Activated T-helper 1 cell treated with anti-CD3 and anti-CD28 coated beads, Interleukin-2, amount 50 U/mL, for 16 hours (primary cell): ENCODE results near the gene MRGPRG.

Source experiments
- DNase-seq, 2 donors: peaks; one replicate each; pipeline ENCODE4 v3.0.0-alpha.2; 2020; ENCODE audit warnings: low read depth in 1 of 2, low spot score in 1 of 2

MRGPRG gene

GRCh38 chr11:3195251-3196160 is 23.1 kb downstream of the MRGPRG start:
- no peak for DNase-seq

DNA sequence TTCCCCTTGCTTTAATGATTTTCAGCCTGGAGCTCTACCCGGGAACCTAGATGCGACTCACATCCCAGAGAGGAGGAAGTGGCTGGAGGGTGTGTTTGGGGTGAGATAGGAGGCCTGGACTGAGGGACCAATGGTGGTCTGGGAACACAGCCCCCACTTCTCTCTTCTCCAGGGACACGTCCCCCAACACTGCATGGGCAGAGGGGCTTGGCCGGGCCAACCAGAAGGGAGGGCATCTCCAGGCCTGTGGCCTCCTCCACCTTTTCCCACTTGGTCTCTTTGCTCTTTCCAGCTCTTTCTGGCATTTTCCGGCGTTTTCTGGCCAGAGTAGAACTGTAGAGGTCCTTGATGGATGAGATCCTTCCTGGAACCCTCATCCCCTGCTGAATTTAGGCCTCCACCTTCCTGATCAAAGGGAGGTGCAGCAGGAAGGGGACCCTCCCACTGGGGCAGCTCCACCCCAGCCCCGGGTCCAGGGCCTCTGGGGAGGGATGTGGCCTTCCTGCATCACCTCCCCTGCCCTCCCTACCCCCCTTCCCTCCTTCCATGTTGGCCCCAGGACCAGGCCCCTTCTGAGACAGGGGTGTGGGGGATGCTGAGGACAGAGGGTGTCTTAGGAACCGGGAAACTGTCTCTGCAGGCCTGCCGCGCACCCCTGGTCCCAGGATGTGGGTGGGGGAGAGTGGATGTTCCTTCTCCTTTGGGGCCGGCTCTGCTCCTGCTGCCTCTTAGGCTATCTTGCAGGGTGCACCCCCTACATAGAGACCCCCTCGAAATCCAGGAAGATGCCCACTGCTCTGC is 24.4 kb downstream of the MRGPRG start:
- no peak for DNase-seq

DNA sequence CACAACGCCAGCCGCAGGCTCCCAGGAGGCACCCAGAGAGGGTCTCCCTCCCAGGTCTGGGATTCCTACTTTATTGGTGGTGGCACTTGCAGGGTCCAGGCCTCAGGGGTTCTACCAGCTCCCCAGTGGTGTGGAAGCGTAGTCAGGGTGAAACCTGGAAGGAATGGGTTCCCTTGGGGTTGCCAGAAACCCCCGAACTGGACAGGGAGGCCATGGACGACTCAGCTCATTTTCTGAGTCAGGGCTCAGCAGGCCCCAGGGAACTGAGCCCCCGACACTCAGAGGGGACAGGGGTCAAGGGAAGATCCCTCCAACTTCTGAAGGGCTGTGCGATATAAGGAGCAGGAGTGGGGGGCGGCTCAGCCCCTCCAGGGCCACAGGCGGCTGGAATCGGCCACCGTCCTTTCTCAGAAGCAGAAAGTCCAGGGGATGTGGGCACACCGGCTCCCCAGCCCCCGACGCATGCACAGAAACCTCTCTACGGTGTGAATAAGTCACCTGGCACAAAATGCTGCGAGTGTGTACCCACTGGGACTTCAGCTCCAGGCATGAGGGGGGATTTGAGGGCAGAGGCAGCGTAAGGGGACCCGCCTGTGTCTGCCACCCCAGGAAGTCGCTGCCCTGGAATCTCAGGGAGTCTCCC is 25.1 kb downstream of the MRGPRG start:
- DNase-seq: no peak

DNA sequence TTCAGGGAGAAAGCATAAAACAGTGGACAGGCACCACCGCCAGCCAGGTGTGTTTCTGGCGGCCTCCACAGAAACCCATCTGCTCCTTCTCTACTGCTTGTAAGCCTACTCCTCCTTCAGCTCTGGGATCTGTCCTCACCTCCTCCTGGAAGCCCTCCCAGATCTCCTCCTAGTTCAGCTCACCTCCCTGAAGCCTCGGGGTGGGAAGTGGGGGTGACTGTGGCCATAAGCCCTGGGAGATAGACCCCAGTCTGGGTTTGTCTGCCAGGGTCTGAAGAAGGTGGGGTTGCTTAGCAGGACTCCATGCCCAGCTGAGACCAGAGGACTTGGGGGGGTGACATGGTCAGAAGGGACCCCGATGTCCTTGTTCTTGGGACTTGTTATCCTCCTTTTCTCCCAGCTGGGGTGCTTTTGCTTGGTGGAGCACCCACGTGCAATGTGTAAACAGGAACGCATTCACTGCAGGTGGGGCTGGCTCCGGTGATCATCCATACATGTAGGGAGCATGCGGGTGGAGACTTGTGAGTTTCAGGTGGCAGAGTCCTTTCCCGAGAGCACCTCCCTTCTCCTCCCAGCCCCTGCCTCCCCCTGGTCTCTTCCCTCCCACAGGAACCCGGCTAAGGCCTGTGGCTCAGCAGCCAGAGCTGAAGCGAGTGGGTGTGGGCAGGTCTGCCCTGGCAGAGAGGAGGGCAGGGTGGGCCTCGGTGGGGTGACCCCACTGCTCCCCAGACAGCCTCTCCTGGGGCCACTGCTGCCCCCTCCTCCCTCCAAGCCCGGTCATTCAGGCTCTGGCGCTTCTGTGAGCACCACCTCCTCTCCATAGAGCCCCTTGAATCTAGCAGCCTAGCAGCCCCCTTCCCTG is 25.9 kb downstream of the MRGPRG start:
- DNase-seq: no peak

DNA sequence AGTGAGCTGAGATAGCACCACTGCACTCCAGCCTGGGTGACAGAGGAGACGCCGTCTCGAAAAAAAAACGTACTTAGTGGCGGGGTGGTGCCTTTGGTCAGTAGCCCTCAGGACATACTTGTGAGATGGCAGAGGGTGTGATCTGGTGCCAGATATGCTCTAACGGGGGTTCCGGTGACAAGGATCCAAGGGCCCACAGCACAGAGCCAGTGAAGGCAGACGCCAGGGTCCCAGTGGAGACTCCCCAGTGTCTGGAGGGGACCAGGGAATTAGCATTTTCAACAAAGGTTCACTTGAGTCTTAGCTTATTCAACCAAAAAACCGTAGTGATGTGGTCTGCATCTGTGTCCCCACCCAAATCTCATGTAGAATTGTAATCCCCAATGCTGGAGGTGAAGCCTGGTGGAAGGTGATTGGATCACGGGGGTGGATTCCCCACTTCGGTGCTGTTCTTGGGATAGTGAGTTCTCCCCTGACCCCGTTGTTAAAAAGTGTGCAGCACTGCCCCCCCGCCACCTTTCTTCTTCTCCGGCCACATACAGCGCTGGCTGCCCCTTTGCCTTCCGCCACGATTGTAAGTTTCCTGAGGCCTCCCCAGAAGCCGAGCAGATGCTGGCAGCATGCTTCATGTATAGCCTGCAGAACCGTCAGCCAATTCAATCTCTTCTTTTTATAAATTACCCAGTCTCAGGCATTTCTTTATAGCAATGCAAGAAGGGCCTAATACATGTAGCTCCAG is 26.9 kb downstream of the MRGPRG start:
- no peak for DNase-seq

DNA sequence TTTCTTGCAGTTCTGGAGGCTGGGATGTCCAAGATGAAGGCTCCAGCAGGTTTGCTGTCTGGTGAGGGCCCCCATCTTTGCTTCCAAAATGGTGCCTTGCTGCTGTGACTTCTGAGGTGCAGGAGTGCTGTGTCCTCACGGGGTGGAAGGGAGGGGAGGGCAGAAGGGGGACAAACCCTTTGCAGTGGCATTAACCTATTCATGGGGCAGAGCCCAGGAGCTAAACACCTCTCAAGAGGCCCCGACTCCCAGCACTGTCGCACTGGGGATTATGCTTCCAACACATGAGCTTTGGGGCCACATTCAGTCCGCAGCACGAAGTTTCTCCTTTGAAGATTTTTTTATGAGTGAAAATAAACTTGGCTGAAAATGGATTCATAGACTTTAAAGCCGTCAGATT is 28.0 kb downstream of the MRGPRG start:
- DNase-seq: no peak

DNA sequence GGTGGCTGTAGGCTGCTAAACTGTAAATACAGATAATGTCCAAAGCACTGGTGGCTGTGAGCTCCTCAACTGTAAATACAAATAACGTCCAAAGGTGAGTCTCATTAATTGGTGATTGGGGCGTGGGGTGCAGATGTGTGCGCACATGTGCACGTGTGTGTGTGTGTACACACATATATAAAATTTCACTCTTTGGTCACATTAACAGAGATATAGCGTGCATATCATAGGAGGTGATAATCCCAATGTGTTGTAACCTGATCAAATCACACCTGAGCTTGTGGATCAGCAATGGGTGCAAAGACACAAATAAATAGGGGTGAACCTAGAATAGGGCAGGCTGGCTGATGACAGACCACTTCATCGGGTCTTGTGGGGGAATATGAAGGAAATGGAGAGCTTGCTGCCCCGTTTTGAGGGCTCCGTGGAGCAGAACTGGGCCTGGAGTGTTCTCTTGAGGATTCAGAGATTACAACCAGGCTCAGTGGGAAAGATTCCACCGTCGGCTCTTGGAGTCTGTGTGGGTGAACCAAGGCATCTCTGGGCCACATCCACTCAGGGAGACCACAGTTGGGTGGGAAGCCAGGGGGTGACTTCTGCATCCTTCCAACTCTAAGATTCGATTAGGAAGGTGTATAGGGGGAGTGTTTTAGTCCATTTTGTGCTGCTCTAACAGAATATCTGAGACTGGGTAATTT is 28.6 kb downstream of the MRGPRG start:
- no peak for DNase-seq

DNA sequence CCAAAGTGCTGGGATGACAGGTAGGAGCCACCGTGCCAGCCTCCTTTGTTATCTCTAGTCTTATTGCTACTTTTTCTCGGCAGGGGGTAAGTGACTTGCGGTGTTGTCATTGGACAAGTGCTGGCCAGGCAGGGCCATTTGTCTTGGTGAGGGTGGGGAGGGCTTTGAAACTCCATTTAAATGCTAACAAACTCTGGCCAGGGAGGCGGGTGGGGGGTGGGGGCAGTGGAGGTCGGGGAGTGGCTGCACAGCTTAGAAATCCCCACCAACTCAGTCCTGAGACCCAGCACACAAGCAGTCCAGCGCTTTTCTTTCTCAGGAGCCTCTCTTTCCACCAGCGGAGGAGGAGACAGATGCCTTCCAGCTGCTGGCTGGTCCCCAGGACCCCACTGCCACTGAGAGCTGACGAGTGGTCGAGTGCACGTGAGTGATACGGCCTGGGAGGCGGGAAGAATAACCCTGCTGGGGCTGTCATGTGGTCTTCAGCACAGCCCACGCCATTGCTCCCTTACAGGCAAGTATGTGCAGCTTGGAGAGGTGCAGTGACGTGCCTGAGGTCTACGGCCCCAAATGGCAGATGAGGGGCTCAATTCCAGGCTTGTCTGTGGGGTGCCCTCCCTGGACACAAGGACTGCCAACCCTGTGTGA is 29.3 kb downstream of the MRGPRG start:
- DNase-seq: no peak

- no peak for DNase-seq
Observed at GRCh38 chr11:3188496-3189195, 30.0 kb downstream of the MRGPRG start.

DNA sequence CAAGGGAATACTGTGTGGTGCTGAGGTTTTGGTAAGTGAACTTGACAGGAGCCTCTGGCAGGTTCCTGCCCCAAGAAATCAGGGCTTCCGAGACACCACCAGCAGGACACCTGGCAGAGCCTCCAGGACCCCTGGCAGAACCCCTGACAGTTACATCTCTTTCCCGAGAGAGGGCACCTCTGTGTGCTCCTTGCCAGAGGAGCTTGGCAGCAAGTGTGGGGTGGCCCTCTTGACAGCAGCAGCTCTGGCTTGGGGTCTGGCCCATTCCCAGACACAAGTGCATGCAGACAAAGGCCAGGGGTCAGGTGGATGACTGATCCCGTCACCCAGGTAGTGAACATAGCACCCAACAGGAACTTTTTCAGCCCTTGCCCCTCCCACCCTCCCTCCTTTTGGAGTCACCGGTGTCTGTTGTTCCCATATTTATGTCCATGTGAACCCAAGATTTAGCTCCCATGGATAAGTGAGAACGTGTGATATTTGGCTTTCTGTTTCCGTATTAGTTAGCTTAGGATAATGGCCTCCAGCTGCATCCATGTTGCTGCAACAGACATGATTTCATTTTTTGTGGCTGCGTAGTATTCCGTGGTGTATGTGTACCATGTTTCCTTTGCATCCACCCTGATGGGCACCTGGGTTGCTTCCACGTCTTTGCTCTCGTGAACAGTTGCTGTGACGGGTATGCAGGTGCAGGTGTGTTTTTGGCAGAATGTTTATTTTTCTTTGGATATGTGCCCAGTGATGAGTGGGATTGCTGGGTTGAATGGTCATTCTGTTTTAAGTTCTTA is 32.3 kb downstream of the MRGPRG start:
- no peak for DNase-seq

- no peak for DNase-seq
Observed at GRCh38 chr11:3184732-3185347, 33.8 kb downstream of the MRGPRG start.

- DNase-seq: no peak
Observed at GRCh38 chr11:3183523-3183922, 35.1 kb downstream of the MRGPRG start.

DNA sequence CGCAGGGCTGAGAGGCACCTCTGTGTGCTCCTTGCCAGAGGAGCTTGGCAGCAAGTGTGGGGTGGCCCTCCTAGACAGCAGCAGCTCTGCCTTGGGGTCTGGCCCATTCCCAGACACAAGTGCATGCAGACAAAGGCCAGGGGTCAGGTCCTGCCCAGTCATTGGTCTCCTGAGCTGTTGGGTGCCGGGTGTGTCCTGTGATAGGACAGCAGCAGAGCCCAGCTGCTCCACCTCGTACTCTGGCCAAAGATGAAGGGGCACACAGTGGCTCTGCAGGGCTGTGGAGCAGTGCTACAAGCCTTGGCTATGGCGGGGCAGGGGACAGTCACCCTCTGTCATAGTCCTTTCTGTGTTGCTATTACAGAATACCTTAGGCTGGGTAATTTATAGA is 36.2 kb downstream of the MRGPRG start:
- no peak for DNase-seq

- DNase-seq: no peak
Observed at GRCh38 chr11:3181725-3182461, 36.7 kb downstream of the MRGPRG start.

- no peak for DNase-seq
Observed at GRCh38 chr11:3180869-3181268, 37.7 kb downstream of the MRGPRG start.

DNA sequence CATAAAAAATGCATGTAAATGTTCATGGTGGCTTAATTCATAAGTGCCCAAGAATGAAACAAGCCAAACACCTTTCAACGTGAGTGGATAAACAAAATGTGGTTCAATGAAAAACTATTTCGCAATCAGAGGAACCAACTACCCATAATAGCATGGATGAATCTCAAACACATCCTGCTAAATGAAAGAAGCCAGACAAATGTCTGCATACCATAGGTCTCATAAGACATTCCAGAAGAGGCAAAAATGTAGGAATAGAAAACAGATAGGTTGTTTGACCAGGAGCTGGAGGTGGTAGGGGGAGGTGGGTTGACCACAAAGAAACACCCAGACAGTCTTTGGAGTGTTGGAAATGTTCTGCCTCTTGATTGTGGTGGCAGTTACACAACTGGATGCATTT is 40.3 kb downstream of the MRGPRG start:
- DNase-seq: no peak

DNA sequence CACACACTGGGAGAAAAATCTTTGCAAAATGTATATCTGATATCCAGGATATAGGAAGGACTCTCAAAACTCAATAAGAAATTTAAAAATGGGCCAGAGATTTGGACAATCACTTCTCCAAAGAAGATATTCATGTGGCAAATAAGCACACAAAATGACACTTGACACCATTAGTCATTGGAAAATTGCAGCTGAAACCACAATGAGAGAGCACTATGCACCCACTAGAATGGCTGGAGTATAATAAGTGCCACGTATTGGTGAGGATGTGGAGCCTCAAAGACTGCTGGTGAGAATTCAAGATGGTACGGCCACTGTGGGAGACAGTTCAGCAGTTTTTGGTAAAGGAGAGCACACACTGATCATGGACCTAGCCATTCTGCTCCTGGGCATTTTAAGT is 40.7 kb downstream of the MRGPRG start:
- no peak for DNase-seq
